NB4 (cell line): Measurements from ENCODE around the gene RTF2.

Experiments used
- DNase-seq: peaks from one replicate; pipeline ENCODE4 v3.0.0; 2010; ENCODE audit warnings: low read depth
- H3K4me3 ChIP-seq: one replicate; pipeline ENCODE4 v1.5.1; 2011; ENCODE audit warnings: mild to moderate bottlenecking, low read depth, low read length, moderate library complexity
- CTCF ChIP-seq: IDR thresholded peaks from one replicate; pipeline ENCODE4 v1.5.1; 2012; ENCODE audit warnings: low read depth, low read length
- MAX ChIP-seq: IDR thresholded peaks from 2 replicates; pipeline ENCODE4 v1.6.1; 2011; ENCODE audit warnings: low read depth, low read length
- MYC ChIP-seq: IDR thresholded peaks from 2 replicates; pipeline ENCODE4 v1.6.1; 2011; ENCODE audit warnings: low read depth, low read length
- POLR2A ChIP-seq: IDR thresholded peaks from 2 replicates; pipeline ENCODE4 v1.6.1; 2011; ENCODE audit warnings: mild to moderate bottlenecking; ENCODE audit not compliant: insufficient read length; ENCODE audit errors: extremely low read depth

Gene RTF2

GRCh38 chr20:56468316-56469076, at the start of gene RTF2:
TSS of gene RTF2 (plus strand) at chr20:56468627. CDS start at chr20:56468698, 71 bp downstream.
- peak; percentile 96 for DNase-seq
- peak within 1 kb of the TSS; percentile 99 for H3K4me3 ChIP-seq
- peak; percentile 73 for TF ChIP-seq MYC
- TF ChIP-seq CTCF, result no peak
- peak; percentile 87 for TF ChIP-seq POLR2A
- TF ChIP-seq MAX, result peak; percentile 60; the same call in 1 of the 2 replicates

GRCh38 chr20:56420028-56420427, 48.4 kb upstream of the RTF2 start:
- TF ChIP-seq MAX, result no peak
- no peak for TF ChIP-seq MYC
- no peak for TF ChIP-seq POLR2A
- TF ChIP-seq CTCF, result no peak
- DNase-seq, result no peak
- no peak overlapping the region for H3K4me3 ChIP-seq

- H3K4me3 ChIP-seq, result no peak overlapping the region
- DNase-seq, result no peak
- TF ChIP-seq CTCF (no peak), POLR2A (no peak), MYC (no peak), MAX (no peak)
Observed at GRCh38 chr20:56420940-56421688, 47.3 kb upstream of the RTF2 start.

- H3K4me3 ChIP-seq, result peak overlapping the region; percentile 51
- DNase-seq, result peak; percentile 85
- TF ChIP-seq MYC (no peak), CTCF (no peak), POLR2A (no peak), MAX (0 out of 2 replicates have a peak, but pooled peaks have one; percentile 16)
Observed at GRCh38 chr20:56422076-56422823, 46.2 kb upstream of the RTF2 start.

- TF ChIP-seq MYC (no peak), MAX (no peak), POLR2A (no peak), CTCF (no peak)
- peak; percentile 74 for DNase-seq
- H3K4me3 ChIP-seq, result peak overlapping the region; percentile 51
Observed at GRCh38 chr20:56422824-56423189, 45.6 kb upstream of the RTF2 start.
